Activated naive CD8-positive, alpha-beta T cell treated with anti-CD3 and anti-CD28 coated beads, Interleukin-2, amount 50 U/mL, for 16 hours (primary cell): ENCODE results near the gene SCYGR2.
"Not testable (repeated sequence)": the region's sequence is repeated elsewhere in the genome, so short reads cannot be mapped to it uniquely, and the experiment has no call there.

Experiments used
- DNase-seq: peaks from one replicate; pipeline ENCODE4 v3.0.0-alpha.2; 2020; ENCODE audit warnings: low read depth, low spot score

The SCYGR2 gene

DNA sequence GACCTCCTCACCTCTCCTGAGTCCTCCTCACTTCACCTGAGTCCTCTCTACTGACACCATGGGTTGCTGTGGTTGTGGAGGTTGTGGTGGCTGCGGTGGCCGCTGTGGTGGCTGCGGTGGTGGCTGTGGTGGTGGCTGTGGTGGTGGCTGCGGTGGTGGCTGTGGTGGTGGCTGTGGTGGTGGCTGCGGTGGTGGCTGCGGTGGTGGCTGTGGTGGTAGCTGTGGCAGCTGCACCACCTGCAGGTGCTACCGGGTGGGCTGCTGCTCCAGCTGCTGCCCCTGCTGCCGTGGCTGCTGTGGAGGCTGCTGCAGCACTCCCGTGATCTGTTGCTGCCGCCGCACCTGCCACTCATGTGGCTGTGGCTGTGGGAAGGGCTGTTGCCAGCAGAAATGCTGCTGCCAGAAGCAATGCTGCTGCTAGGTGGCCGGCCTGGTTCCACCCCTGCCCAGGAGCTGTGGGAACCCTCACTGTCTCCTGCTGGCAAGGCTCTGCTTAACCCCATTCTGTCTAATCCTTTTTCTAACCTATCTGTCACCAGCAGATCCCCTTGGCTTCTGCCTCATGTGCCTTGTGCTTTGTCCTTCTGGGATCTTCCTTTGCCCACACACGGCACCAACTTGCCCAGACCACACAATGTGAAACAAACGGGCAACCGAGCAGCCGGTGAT, at the start of gene SCYGR2:
Gene SCYGR2, plus strand, starts transcription at position 59 of the 669 bp plus-strand sequence. Its CDS starts 0 bp downstream, at position 59.
- DNase-seq, result not testable (repeated sequence)

- no peak for DNase-seq
Observed at GRCh38 chr2:227551836-227552235, 46.9 kb upstream of the SCYGR2 start.

- no peak for DNase-seq
Observed at GRCh38 chr2:227562581-227562980, 36.1 kb upstream of the SCYGR2 start.

GRCh38 chr2:227565080-227565479, 33.6 kb upstream of the SCYGR2 start:
- DNase-seq, result no peak

- no peak for DNase-seq
Observed at GRCh38 chr2:227566012-227566411, 32.7 kb upstream of the SCYGR2 start.

GRCh38 chr2:227568852-227569169, 29.9 kb upstream of the SCYGR2 start:
- no peak for DNase-seq

DNA sequence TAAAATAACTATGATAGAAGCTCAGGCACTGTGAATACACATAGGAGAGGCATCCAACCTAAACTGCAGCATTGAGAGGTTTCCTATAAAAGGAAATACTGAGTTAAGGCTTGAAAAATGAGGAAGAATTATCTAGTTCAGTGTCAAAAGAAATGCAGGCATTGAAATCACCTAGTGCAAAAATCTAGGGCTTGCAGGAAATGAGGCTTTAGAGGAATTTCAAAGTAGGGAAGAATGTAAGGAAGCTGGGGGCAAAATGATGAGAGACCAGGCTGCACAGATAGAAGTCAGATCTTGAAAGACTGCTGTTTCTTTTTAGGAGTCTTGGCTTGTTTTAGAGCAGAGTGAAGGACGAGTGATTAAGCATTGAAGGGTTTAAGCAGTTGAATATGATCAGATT, 28.1 kb upstream of the SCYGR2 start:
- DNase-seq, result no peak

- DNase-seq, result no peak
Observed at GRCh38 chr2:227576110-227576509, 22.6 kb upstream of the SCYGR2 start.

DNA sequence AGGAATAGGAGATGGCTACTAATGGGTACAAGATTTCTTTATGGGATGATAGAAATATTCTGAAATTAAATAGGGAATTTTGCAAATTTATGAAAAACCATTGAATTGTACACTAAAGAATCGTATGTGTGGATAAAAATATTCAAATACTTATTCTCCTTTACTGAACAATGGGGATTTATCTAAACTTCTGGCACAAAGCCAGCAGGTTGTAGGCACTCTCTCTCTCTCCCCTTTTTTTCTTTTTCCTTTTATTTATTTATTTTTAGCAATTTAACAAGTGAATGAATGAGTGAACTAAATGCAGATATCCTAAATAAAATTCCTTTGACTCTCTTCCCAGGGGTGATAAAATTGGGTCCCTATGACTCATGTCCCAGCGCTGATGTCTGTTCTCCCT, 21.9 kb upstream of the SCYGR2 start:
- no peak for DNase-seq

DNA sequence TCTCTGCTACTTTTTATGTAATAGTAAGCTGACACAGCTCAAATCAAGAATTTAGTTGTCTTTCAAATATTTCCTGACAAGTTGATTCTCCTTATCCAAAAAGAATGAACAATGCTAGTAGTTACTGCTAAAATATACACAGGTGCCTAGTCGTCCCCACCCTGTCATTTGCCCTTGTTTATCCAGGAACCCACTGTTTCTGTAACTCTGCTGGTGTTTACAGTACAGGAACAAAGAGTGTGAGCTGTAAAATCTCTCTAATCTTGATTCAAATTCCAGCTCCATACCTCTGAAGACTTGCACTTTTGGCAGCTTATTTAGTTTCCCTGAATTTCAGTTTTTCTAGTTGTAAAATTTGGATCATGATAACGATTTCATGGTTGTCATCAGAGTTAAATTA, 21.1 kb upstream of the SCYGR2 start:
- no peak for DNase-seq

GRCh38 chr2:227578642-227579041, 20.1 kb upstream of the SCYGR2 start:
- no peak for DNase-seq

DNA sequence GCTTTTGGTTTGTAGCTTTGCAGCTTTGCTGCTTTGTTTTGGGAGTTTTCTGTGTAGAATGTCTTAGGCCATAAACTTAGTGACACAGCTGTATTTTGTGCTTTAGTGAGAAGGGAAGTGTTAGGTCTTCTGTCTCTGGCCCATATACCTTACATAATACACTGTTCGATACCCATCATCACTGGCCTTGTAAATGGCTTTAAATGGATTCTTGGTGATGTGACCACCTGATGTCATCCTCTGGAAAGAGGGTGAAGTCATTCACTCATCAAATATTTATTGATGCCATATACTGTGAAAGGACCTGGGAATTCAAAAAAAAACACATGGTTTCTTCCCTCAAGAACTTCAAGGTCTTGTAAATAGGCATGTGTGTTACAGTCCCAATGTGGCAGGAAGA, 18.9 kb upstream of the SCYGR2 start:
- DNase-seq, result no peak

GRCh38 chr2:227582369-227582768, 16.3 kb upstream of the SCYGR2 start:
- DNase-seq, result no peak

GRCh38 chr2:227592694-227593387, 5.9 kb upstream of the SCYGR2 start:
- DNase-seq, result no peak

GRCh38 chr2:227595797-227596196, 2.9 kb upstream of the SCYGR2 start:
- DNase-seq, result no peak

DNA sequence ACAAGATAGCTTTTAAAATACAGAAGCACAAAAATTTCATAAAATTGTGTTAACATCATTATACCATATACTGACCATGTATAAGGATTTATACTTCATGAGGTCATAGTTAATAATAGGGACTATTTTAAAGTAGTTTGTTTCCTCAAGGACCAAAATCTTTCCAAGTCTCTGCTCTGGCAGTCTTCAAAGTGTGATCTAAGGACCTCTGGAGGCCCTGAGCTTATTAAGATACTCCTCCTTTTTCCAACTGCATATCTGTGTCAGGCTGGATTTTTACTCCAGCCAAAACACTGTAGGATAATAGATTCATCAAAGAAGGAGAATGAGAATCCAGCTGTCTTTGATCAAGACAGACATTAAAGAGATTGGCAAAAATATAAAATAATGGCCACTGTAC, 1.7 kb upstream of the SCYGR2 start:
- no peak for DNase-seq

DNA sequence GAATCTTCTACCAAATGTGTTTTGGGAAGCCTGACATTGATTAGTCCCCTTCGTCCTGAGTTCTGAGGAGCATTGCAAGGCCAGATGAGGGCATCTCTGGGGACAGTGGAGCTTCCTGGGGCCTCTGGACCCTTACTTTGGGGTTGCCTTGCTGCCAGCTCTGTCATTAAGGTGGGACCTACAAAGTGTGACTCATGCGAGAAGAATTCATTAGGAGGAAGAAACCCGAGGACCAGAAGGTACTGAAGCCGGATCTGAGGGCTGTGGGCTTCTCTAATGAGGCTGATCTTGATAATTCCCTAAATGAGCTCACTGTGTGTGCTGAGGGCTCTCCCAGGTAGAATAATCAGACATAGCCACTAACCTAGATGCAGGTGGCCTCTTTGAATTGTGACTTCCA, 695 bp upstream of the SCYGR2 start:
- DNase-seq, result no peak

GRCh38 chr2:227602358-227602757, 3.7 kb downstream of the SCYGR2 start:
- DNase-seq, result no peak

DNA sequence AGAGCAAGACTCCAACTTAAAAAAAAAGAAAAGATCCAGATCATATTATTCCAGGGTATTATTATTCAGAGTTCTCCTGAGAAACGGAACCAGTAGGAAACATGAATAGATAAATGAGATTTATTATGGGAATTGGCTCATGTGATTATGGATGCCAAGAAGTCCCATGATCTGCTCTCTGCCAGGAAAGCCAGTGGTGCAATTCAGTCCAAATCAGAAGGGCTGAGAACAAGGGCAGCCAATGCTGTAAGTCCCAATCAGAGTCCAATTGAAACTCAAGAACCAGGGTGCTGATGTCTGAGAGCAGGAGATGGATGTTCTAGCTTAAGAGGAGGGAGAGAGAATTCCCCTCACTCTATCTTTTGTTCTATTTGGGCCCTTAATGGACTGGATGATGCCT, 7.8 kb downstream of the SCYGR2 start:
- DNase-seq, result no peak

- DNase-seq, result no peak
Observed at GRCh38 chr2:227607941-227608340, 9.2 kb downstream of the SCYGR2 start.

DNA sequence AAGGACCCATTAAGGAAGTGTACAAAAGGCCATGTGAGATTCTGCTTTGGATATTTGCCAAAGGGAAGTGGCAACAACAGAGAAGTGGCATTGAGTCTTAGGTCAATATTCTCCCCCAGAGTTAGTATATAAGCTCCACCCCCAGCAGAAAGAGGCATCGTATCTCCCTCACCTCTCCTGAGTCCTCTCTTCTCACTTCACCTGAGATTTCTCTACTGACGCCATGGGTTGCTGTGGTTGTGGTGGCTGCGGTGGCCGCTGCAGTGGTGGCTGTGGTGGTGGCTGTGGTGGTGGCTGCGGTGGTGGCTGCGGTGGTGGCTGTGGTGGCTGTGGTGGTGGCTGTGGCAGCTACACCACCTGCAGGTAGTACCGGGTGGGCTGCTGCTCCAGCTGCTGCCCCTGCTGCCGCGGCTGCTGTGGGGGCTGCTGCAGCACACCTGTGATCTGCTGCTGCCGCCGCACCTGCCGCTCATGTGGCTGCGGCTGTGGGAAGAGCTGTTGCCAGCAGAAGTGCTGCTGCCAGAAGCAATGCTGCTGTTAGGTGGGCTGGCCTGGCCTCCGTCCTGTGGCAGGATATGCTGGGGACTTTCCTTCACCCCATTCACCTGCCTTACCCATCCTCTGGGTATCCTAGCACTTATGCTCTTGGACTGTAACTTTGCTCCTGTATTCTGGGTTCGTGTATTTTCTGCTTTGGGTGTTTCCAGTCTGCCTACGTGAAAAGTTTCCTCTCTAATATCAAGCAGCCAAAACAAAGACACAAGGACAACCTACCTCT, 10.1 kb downstream of the SCYGR2 start:
- DNase-seq, result no peak

DNA sequence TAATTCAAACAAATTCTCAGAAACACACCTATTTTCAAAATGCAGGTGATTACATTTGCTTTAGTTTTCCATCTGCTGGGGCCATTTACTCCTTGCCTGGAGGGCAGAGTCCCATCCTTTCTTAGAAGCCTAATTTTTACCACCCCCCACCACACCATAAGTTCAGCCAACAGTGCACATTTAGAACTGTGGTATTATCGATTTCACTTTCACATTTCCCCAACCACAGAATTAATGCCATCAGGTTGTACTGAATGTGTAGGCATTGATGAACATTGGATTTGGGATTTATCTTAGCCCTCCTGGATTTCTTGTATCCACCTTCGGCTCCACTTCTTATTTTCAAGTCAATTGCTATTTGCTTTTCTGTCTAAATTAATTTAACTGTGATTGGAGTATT, 11.4 kb downstream of the SCYGR2 start:
- DNase-seq, result no peak
